Mesenchymal stem cell (in vitro differentiated cells and primary cell): ENCODE measurements around the gene GFOD1.

Source experiments
- DNase-seq: peaks from one replicate; pipeline ENCODE4 v3.0.0-alpha.2; 2013
- H2AFZ ChIP-seq: one replicate; pipeline ENCODE4 v1.6.1; 2013; ENCODE audit warnings: low read depth, mild to moderate bottlenecking, control low read depth, inconsistent platforms, low read length, moderate library complexity
- H2AK5ac ChIP-seq: 2 replicates; pipeline ENCODE4 v1.6.1; 2013; ENCODE audit warnings: low read length, moderate library complexity, mild to moderate bottlenecking, inconsistent platforms; ENCODE audit not compliant: severe bottlenecking
- H2BK120ac ChIP-seq: one replicate; pipeline ENCODE4 v1.6.1; 2013; ENCODE audit warnings: low read depth, mild to moderate bottlenecking, inconsistent platforms, low read length, moderate library complexity
- H2BK12ac ChIP-seq, 2 experiments: one replicate each; pipeline ENCODE4 v1.6.1; 2013; ENCODE audit warnings: inconsistent platforms in 2 of 2, low read length in 2 of 2, mild to moderate bottlenecking in 2 of 2, moderate library complexity in 2 of 2, control low read depth in 1 of 2
- H2BK15ac ChIP-seq: one replicate; pipeline ENCODE4 v1.6.1; 2013; ENCODE audit warnings: mild to moderate bottlenecking, low read depth, inconsistent platforms; ENCODE audit not compliant: poor library complexity, severe bottlenecking
- H2BK5ac ChIP-seq: 2 replicates; pipeline ENCODE4 v1.6.1; 2013; ENCODE audit warnings: low read depth, mild to moderate bottlenecking, low read length, control low read depth, inconsistent platforms; ENCODE audit not compliant: poor library complexity, severe bottlenecking
- H3K14ac ChIP-seq, 2 experiments: one replicate each; pipeline ENCODE4 v1.6.1; 2013; ENCODE audit warnings: inconsistent platforms in 2 of 2, low read length in 2 of 2, control low read depth in 1 of 2, mild to moderate bottlenecking in 1 of 2, moderate library complexity in 1 of 2
- H3K18ac ChIP-seq, 2 experiments: one replicate each; pipeline ENCODE4 v1.6.1; 2013; ENCODE audit warnings: inconsistent platforms in 2 of 2, low read length in 2 of 2, control low read depth in 1 of 2, low read depth in 1 of 2, mild to moderate bottlenecking in 1 of 2
- H3K23ac ChIP-seq, 2 experiments: one replicate each; pipeline ENCODE4 v1.6.1; 2013; ENCODE audit warnings: inconsistent platforms in 2 of 2, low read length in 2 of 2, mild to moderate bottlenecking in 2 of 2, moderate library complexity in 2 of 2, control low read depth in 1 of 2
- H3K27ac ChIP-seq: 2 replicates; pipeline ENCODE4 v1.5.1; 2013; ENCODE audit warnings: mild to moderate bottlenecking, moderate library complexity, low read length, control low read depth, inconsistent platforms; ENCODE audit not compliant: poor library complexity, severe bottlenecking
- H3K27me3 ChIP-seq, 2 experiments: 2 replicates each; pipeline versions ENCODE4 v1.6.1 to v1.7.0; 2013; ENCODE audit warnings: low read length in 2 of 2, mild to moderate bottlenecking in 2 of 2, moderate library complexity in 2 of 2, control low read depth in 1 of 2, inconsistent platforms in 1 of 2; ENCODE audit not compliant: control insufficient read depth in 1 of 2, insufficient read depth in 1 of 2
- H3K36me3 ChIP-seq, 2 experiments: 2 replicates each; pipeline versions ENCODE4 v1.6.1 to v1.7.0; 2013; ENCODE audit warnings: low read length in 2 of 2, control low read depth in 1 of 2, inconsistent platforms in 1 of 2, low read depth in 1 of 2, mild to moderate bottlenecking in 1 of 2; ENCODE audit not compliant: insufficient read depth in 2 of 2, control insufficient read depth in 1 of 2
- H3K4ac ChIP-seq, 2 experiments: one replicate each; pipeline ENCODE4 v1.6.1; 2013; ENCODE audit warnings: inconsistent platforms in 2 of 2, low read length in 2 of 2, mild to moderate bottlenecking in 2 of 2, moderate library complexity in 2 of 2, control low read depth in 1 of 2, low read depth in 1 of 2
- H3K4me1 ChIP-seq: 2 replicates; pipeline ENCODE4 v1.6.1; 2013; ENCODE audit warnings: low read depth, low read length, control low read depth; ENCODE audit not compliant: control insufficient read depth, insufficient read depth
- H3K4me2 ChIP-seq: 2 replicates; pipeline ENCODE4 v1.6.1; 2013; ENCODE audit warnings: low read length, mild to moderate bottlenecking, inconsistent platforms; ENCODE audit not compliant: poor library complexity, severe bottlenecking
- H3K4me3 ChIP-seq, 2 experiments: 2 replicates each; pipeline versions ENCODE4 v1.5.1 to v1.7.0; 2013; ENCODE audit warnings: low read length in 2 of 2, mild to moderate bottlenecking in 2 of 2, control low read depth in 1 of 2, low read depth in 1 of 2; ENCODE audit not compliant: insufficient read depth in 1 of 2
- H3K79me1 ChIP-seq: replicated peaks from 2 replicates; pipeline ENCODE4 v1.6.1; 2013; ENCODE audit warnings: mild to moderate bottlenecking, control low read depth, low read length, inconsistent platforms; ENCODE audit not compliant: poor library complexity, severe bottlenecking
- H3K9ac ChIP-seq: 2 replicates; pipeline ENCODE4 v1.7.0; 2013; ENCODE audit warnings: mild to moderate bottlenecking, low read length, moderate library complexity
- H3K9me3 ChIP-seq: 2 replicates; pipeline ENCODE4 v1.7.0; 2013; ENCODE audit warnings: mild to moderate bottlenecking, low read length; ENCODE audit not compliant: control insufficient read depth
- H4K8ac ChIP-seq: one replicate; pipeline ENCODE4 v1.6.1; 2013; ENCODE audit warnings: inconsistent platforms, mild to moderate bottlenecking, low read length, moderate library complexity
- H4K91ac ChIP-seq: one replicate; pipeline ENCODE4 v1.6.1; 2013; ENCODE audit warnings: mild to moderate bottlenecking, low read length, inconsistent platforms
- WGBS: methylation state at CpG from one replicate; pipeline ENCODE4 v1.1.7; 2013; ENCODE audit warnings: mixed read lengths; 5-methylcytosine and 5-hydroxymethylcytosine counted together

The GFOD1 gene

GRCh38 chr6:13421425-13422059, 65.9 kb downstream of the GFOD1 start:
- Histone ChIP-seq H2BK15ac (no peak overlapping the region), H4K91ac (no peak overlapping the region), H3K4me1 (peaks cover 10% of the 10 kb centered on the region), H2BK12ac (peak overlapping the region in 1 of 2 experiments; percentile 62), H2BK120ac (no peak overlapping the region), H2AFZ (no peak overlapping the region), H3K36me3 (no peaks in the 10 kb centered on the region), H3K14ac (no peak overlapping the region), H4K8ac (peak overlapping the region; percentile 50), H2AK5ac (no peak overlapping the region), H3K4ac (no peak overlapping the region), H3K18ac (no peak overlapping the region), H3K27me3 (no peaks in the 10 kb centered on the region), H3K4me2 (no peak overlapping the region), H3K27ac (no peak overlapping the region), H2BK5ac (no peak overlapping the region), H3K4me3 (no peak overlapping the region), H3K79me1 (peaks cover 1% of the 10 kb centered on the region), H3K23ac (no peak overlapping the region), H3K9ac (no peak overlapping the region), H3K9me3 (no peaks in the 10 kb centered on the region)
- 71% methylated on average over 8 of the region's 10 CpGs for WGBS
- DNase-seq: no peak

GRCh38 chr6:13420269-13420668, 67.1 kb downstream of the GFOD1 start:
- no peak for DNase-seq
- no peak overlapping the region for H3K27ac ChIP-seq
- no peak overlapping the region for H2BK120ac ChIP-seq
- no peaks in the 10 kb centered on the region for H3K27me3 ChIP-seq
- no peak overlapping the region for H3K18ac ChIP-seq
- no peak overlapping the region for H3K4ac ChIP-seq
- no peak overlapping the region for H3K23ac ChIP-seq
- H3K4me2 ChIP-seq: no peak overlapping the region
- no peak overlapping the region for H3K14ac ChIP-seq
- H2BK12ac ChIP-seq: no peak overlapping the region
- H4K8ac ChIP-seq: no peak overlapping the region
- no peaks in the 10 kb centered on the region for H3K36me3 ChIP-seq
- H2BK15ac ChIP-seq: no peak overlapping the region
- H3K9ac ChIP-seq: peak overlapping the region; percentile 38
- H3K4me3 ChIP-seq: no peak overlapping the region
- H3K9me3 ChIP-seq: no peaks in the 10 kb centered on the region
- WGBS: 56% methylated on average over 5 of the region's 6 CpGs
- no peak overlapping the region for H2AFZ ChIP-seq
- no peak overlapping the region for H2BK5ac ChIP-seq
- peaks cover 8% of the 10 kb centered on the region for H3K4me1 ChIP-seq
- H3K79me1 ChIP-seq: peaks cover 1% of the 10 kb centered on the region
- no peak overlapping the region for H2AK5ac ChIP-seq
- H4K91ac ChIP-seq: no peak overlapping the region

GRCh38 chr6:13419422-13420195, 67.8 kb downstream of the GFOD1 start:
- Histone ChIP-seq H3K27me3 (no peaks in the 10 kb centered on the region), H3K4me2 (no peak overlapping the region), H3K79me1 (peaks cover 1% of the 10 kb centered on the region), H3K9me3 (no peaks in the 10 kb centered on the region), H2BK120ac (no peak overlapping the region), H2AFZ (no peak overlapping the region), H2AK5ac (no peak overlapping the region), H2BK5ac (no peak overlapping the region), H3K4me1 (peaks cover 8% of the 10 kb centered on the region), H3K14ac (no peak overlapping the region), H3K4me3 (no peak overlapping the region), H2BK12ac (peak overlapping the region in 1 of 2 experiments; percentile 56), H3K36me3 (no peaks in the 10 kb centered on the region), H3K27ac (no peak overlapping the region), H3K9ac (no peak overlapping the region), H3K18ac (no peak overlapping the region), H3K4ac (no peak overlapping the region), H4K91ac (peak overlapping the region; percentile 34), H3K23ac (peak overlapping the region in 1 of 2 experiments; percentile 9), H2BK15ac (no peak overlapping the region), H4K8ac (no peak overlapping the region)
- WGBS: 92% methylated on average over 26 of the region's 26 CpGs
- DNase-seq: no peak

- Histone ChIP-seq H2BK15ac (no peak overlapping the region), H2AFZ (no peak overlapping the region), H3K27ac (no peak overlapping the region), H3K9me3 (no peaks in the 10 kb centered on the region), H3K23ac (no peak overlapping the region), H2BK120ac (no peak overlapping the region), H4K91ac (no peak overlapping the region), H4K8ac (no peak overlapping the region), H3K27me3 (no peaks in the 10 kb centered on the region), H2AK5ac (no peak overlapping the region), H2BK5ac (no peak overlapping the region), H3K18ac (no peak overlapping the region), H3K4me1 (peaks cover 8% of the 10 kb centered on the region), H3K4me3 (no peak overlapping the region), H3K4ac (no peak overlapping the region), H3K4me2 (no peak overlapping the region), H3K14ac (no peak overlapping the region), H3K36me3 (no peaks in the 10 kb centered on the region), H2BK12ac (no peak overlapping the region), H3K79me1 (no peaks in the 10 kb centered on the region), H3K9ac (no peak overlapping the region)
- no peak for DNase-seq
- WGBS: 97% methylated on average over 5 of the region's 5 CpGs
These were observed 68.6 kb downstream of the GFOD1 start for GRCh38 chr6:13418844-13419243.
